Endodermal cell (in vitro differentiated cells): ENCODE data around the gene FFAR4. TPM values are rescaled to one million over a fixed set of nuclear protein-coding genes. Genes with fewer than 3 reads are reported as not detected.
A peak's percentile ranks its signal among the peaks of the same experiment; 100 is the strongest.

Source experiments
- DNase-seq: peaks from one replicate; pipeline ENCODE4 v3.0.0-alpha.2; 2017
- H3K27ac ChIP-seq: 2 replicates; pipeline ENCODE4 v1.5.1; 2013; ENCODE audit warnings: mild to moderate bottlenecking, low read depth, low read length, moderate library complexity
- H3K27me3 ChIP-seq: 2 replicates; pipeline ENCODE4 v1.6.1; 2013; ENCODE audit warnings: mild to moderate bottlenecking, low read length, moderate library complexity; ENCODE audit not compliant: insufficient read depth, control insufficient read depth, poor library complexity, severe bottlenecking
- H3K36me3 ChIP-seq: 2 replicates; pipeline ENCODE4 v1.7.0; 2013; ENCODE audit warnings: mild to moderate bottlenecking, low read length, moderate library complexity; ENCODE audit not compliant: control insufficient read depth, insufficient read depth
- H3K4me1 ChIP-seq: one replicate; pipeline ENCODE4 v1.7.0; 2013; ENCODE audit warnings: low read length; ENCODE audit not compliant: control insufficient read depth, insufficient read depth
- H3K4me3 ChIP-seq: 2 replicates; pipeline ENCODE4 v1.5.1; 2013; ENCODE audit warnings: mild to moderate bottlenecking, low read length, moderate library complexity
- H3K9ac ChIP-seq: 2 replicates; pipeline ENCODE4 v1.6.1; 2013; ENCODE audit warnings: mild to moderate bottlenecking, low read length, moderate library complexity; ENCODE audit not compliant: poor library complexity, severe bottlenecking; ENCODE audit errors: extremely low read depth
- H3K9me3 ChIP-seq: 2 replicates; pipeline ENCODE4 v1.6.1; 2013; ENCODE audit warnings: mild to moderate bottlenecking, low read length, moderate library complexity; ENCODE audit not compliant: control insufficient read depth
- H3K27ac Mint-ChIP-seq: 2 replicates; pipeline ENCODE4 v1.8.0; 2020; ENCODE audit warnings: mixed read lengths
- H3K27me3 Mint-ChIP-seq: 2 replicates; pipeline ENCODE4 v1.8.0; 2021; ENCODE audit warnings: mild to moderate bottlenecking, mixed read lengths; ENCODE audit not compliant: insufficient read depth
- H3K36me3 Mint-ChIP-seq: 2 replicates; pipeline ENCODE4 v1.8.0; 2020; ENCODE audit warnings: low read depth, mixed read lengths
- H3K4me1 Mint-ChIP-seq: 2 replicates; pipeline ENCODE4 v1.8.0; 2020; ENCODE audit warnings: mixed read lengths
- H3K4me3 Mint-ChIP-seq: 2 replicates; pipeline ENCODE4 v1.8.0; 2020; ENCODE audit warnings: mild to moderate bottlenecking, moderate library complexity, mixed read lengths
- H3K9me3 Mint-ChIP-seq: 2 replicates; pipeline ENCODE4 v1.8.0; 2020; ENCODE audit warnings: mild to moderate bottlenecking, mixed read lengths
- WGBS, 2 experiments: methylation state at CpG; one replicate each; pipeline versions ENCODE4 v1.1.5 to v1.1.7; 2013; ENCODE audit warnings: missing lambda C conversion rate in 2 of 2, mixed read lengths in 1 of 2; ENCODE audit not compliant: insufficient coverage in 1 of 2, insufficient read length in 1 of 2; 5-methylcytosine and 5-hydroxymethylcytosine counted together
- total RNA-seq, 2 donors: library from RNA; stranded (reverse); fragmentation: NEBNext Ultra II Directional in 1 of 2; extraction: Animal tissue kit (Norgen Biotek cat#: 25700) in 1 of 2; gene quantifications; 2 replicates in 1 of 2; 3 replicates in 1 of 2; pipeline ENCODE4 v1.2.1, GENCODE V29; 2021
- TF ChIP-seq, protein P1 (sequence below): fragments of 200-600 bp; sonication (generic); conservative IDR thresholded peaks from 2 replicates; pipeline ENCODE4 v1.5.0; 2021; ENCODE audit warnings: antibody characterized with exemption, mild to moderate bottlenecking

Gene FFAR4
- total RNA-seq, 2 donors from 2014 or later, result not detected

- H3K9me3 ChIP-seq, result no peaks in the 10 kb centered on the region
- TF ChIP-seq, protein P1, sequence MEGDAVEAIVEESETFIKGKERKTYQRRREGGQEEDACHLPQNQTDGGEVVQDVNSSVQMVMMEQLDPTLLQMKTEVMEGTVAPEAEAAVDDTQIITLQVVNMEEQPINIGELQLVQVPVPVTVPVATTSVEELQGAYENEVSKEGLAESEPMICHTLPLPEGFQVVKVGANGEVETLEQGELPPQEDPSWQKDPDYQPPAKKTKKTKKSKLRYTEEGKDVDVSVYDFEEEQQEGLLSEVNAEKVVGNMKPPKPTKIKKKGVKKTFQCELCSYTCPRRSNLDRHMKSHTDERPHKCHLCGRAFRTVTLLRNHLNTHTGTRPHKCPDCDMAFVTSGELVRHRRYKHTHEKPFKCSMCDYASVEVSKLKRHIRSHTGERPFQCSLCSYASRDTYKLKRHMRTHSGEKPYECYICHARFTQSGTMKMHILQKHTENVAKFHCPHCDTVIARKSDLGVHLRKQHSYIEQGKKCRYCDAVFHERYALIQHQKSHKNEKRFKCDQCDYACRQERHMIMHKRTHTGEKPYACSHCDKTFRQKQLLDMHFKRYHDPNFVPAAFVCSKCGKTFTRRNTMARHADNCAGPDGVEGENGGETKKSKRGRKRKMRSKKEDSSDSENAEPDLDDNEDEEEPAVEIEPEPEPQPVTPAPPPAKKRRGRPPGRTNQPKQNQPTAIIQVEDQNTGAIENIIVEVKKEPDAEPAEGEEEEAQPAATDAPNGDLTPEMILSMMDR, result no peak
- H3K27me3 ChIP-seq, result no peaks in the 10 kb centered on the region
- no peak overlapping the region for H3K27ac ChIP-seq
- H3K4me1 ChIP-seq, result no peaks in the 10 kb centered on the region
- Mint-ChIP-seq H3K4me1 (no peaks in the 10 kb centered on the region), H3K36me3 (no peaks in the 10 kb centered on the region), H3K27ac (no peak overlapping the region), H3K4me3 (no peak overlapping the region), H3K27me3 (peaks cover 2% of the 10 kb centered on the region), H3K9me3 (no peaks in the 10 kb centered on the region)
- no peak overlapping the region for H3K4me3 ChIP-seq
- WGBS, 2 experiments, result 92 to 94% methylated on average over 3 to 7 of the region's 7 CpGs
- DNase-seq, result no peak
- no peak overlapping the region for H3K9ac ChIP-seq
- H3K36me3 ChIP-seq, result no peaks in the 10 kb centered on the region
Measured at GRCh38 chr10:93579089-93579488, 12.6 kb downstream of the FFAR4 start.

GRCh38 chr10:93579985-93580711, 13.7 kb downstream of the FFAR4 start:
- Histone ChIP-seq H3K27me3 (no peaks in the 10 kb centered on the region), H3K9me3 (no peaks in the 10 kb centered on the region), H3K4me3 (no peak overlapping the region), H3K36me3 (no peaks in the 10 kb centered on the region), H3K9ac (no peak overlapping the region), H3K27ac (no peak overlapping the region), H3K4me1 (no peaks in the 10 kb centered on the region)
- H3K4me3 Mint-ChIP-seq, result no peak overlapping the region
- no peaks in the 10 kb centered on the region for H3K4me1 Mint-ChIP-seq
- no peak overlapping the region for H3K27ac Mint-ChIP-seq
- no peaks in the 10 kb centered on the region for H3K9me3 Mint-ChIP-seq
- H3K36me3 Mint-ChIP-seq, result no peaks in the 10 kb centered on the region
- no peak for DNase-seq
- H3K27me3 Mint-ChIP-seq, result peaks cover 2% of the 10 kb centered on the region
- TF ChIP-seq, protein P1, result no peak
- WGBS, 2 experiments, result 89 to 100% methylated on average over 1 to 3 of the region's 3 CpGs

- H3K27me3 Mint-ChIP-seq, result peaks cover 2% of the 10 kb centered on the region
- no peaks in the 10 kb centered on the region for H3K4me1 Mint-ChIP-seq
- H3K9me3 Mint-ChIP-seq, result no peaks in the 10 kb centered on the region
- Histone ChIP-seq H3K27me3 (no peaks in the 10 kb centered on the region), H3K4me1 (no peaks in the 10 kb centered on the region), H3K27ac (peak overlapping the region; percentile 8), H3K4me3 (no peak overlapping the region), H3K9ac (no peak overlapping the region), H3K36me3 (no peaks in the 10 kb centered on the region), H3K9me3 (no peaks in the 10 kb centered on the region)
- TF ChIP-seq, protein P1, result no peak
- H3K4me3 Mint-ChIP-seq, result no peak overlapping the region
- H3K36me3 Mint-ChIP-seq, result no peaks in the 10 kb centered on the region
- WGBS, 2 experiments, result 57 to 68% methylated on average over 4 to 6 of the region's 6 CpGs
- H3K27ac Mint-ChIP-seq, result no peak overlapping the region
- DNase-seq, result peak; percentile 75
Measured at GRCh38 chr10:93580828-93581227, 14.4 kb downstream of the FFAR4 start.
